Ovary (tissue), 3 donors: ENCODE data around the gene LUC7L2.

Experiments used
- CTCF ChIP-seq, 3 donors: fragments of 450-650 bp in 2 of 3; fragments of 200-600 bp in 1 of 3; IDR thresholded peaks; one replicate each; pipeline versions ENCODE4 v1.5.1 to v1.8.0; 2016 to 2022; ENCODE audit warnings: antibody characterized with exemption in 3 of 3, mild to moderate bottlenecking in 1 of 3
- EP300 ChIP-seq: sonication (generic); formaldehyde crosslinking; IDR thresholded peaks from one replicate; pipeline ENCODE4 v1.6.1; 2017; ENCODE audit warnings: antibody characterized with exemption
- POLR2A ChIP-seq: fragments of 450-650 bp; IDR thresholded peaks from one replicate; pipeline ENCODE4 v1.6.1; 2017; ENCODE audit warnings: antibody characterized with exemption, mild to moderate bottlenecking, moderate library complexity
- donor health status: DM: no; HTN: no; CAD: no.

- no peak for TF ChIP-seq POLR2A
- TF ChIP-seq EP300: no peak
- TF ChIP-seq CTCF (IDR thresholded peaks at IDR 0.05): no peak
Observed at GRCh38 chr7:139455789-139456188, 96.1 kb downstream of the LUC7L2 start.
